ENCODE measurements around the gene IQGAP2. TPM values are rescaled to one million over a fixed set of nuclear protein-coding genes. Genes with fewer than 3 reads are reported as not detected.

The IQGAP2 gene
- total RNA-seq, 1 donor from 2014 or later: 8.8 TPM

GRCh38 chr5:76493190-76493837 is 90.2 kb downstream of the IQGAP2 start:
- intact Hi-C loops (cut with micrococcal nuclease): no loop called here
- CTCF ChIA-PET: no interaction called here
- no peak overlapping the region for H3K27ac Mint-ChIP-seq
- no peaks in the 10 kb centered on the region for H3K36me3 Mint-ChIP-seq (ENCODE audit: low read depth)
- no peaks in the 10 kb centered on the region for H3K4me1 Mint-ChIP-seq
- no peaks in the 10 kb centered on the region for H3K27me3 Mint-ChIP-seq
- H3K4me3 Mint-ChIP-seq: no peak overlapping the region
- ATAC-seq (ENCODE audit: low read depth) (no peak), DNase-seq (no peak)
- no peaks in the 10 kb centered on the region for H3K9me3 Mint-ChIP-seq
- TF ChIP-seq, protein P1, sequence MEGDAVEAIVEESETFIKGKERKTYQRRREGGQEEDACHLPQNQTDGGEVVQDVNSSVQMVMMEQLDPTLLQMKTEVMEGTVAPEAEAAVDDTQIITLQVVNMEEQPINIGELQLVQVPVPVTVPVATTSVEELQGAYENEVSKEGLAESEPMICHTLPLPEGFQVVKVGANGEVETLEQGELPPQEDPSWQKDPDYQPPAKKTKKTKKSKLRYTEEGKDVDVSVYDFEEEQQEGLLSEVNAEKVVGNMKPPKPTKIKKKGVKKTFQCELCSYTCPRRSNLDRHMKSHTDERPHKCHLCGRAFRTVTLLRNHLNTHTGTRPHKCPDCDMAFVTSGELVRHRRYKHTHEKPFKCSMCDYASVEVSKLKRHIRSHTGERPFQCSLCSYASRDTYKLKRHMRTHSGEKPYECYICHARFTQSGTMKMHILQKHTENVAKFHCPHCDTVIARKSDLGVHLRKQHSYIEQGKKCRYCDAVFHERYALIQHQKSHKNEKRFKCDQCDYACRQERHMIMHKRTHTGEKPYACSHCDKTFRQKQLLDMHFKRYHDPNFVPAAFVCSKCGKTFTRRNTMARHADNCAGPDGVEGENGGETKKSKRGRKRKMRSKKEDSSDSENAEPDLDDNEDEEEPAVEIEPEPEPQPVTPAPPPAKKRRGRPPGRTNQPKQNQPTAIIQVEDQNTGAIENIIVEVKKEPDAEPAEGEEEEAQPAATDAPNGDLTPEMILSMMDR (IDR thresholded peaks at IDR 0.05): no peak
- POLR2A ChIA-PET: no interaction called here

GRCh38 chr5:76494201-76494600 is 91.1 kb downstream of the IQGAP2 start:
- TF ChIP-seq, protein P1 (IDR thresholded peaks at IDR 0.05): no peak
- CTCF ChIA-PET: no interaction called here
- no peak for DNase-seq
- POLR2A ChIA-PET: no interaction called here
- no peaks in the 10 kb centered on the region for H3K36me3 Mint-ChIP-seq (ENCODE audit: low read depth)
- H3K9me3 Mint-ChIP-seq: no peaks in the 10 kb centered on the region
- intact Hi-C loops (cut with micrococcal nuclease): no loop called here
- H3K27me3 Mint-ChIP-seq: no peaks in the 10 kb centered on the region
- no peak for ATAC-seq (ENCODE audit: low read depth)
- no peak overlapping the region for H3K27ac Mint-ChIP-seq
- H3K4me3 Mint-ChIP-seq: no peak overlapping the region
- H3K4me1 Mint-ChIP-seq: no peaks in the 10 kb centered on the region

- Mint-ChIP-seq H3K4me3 (no peak overlapping the region), H3K27ac (no peak overlapping the region), H3K36me3 (ENCODE audit: low read depth) (no peaks in the 10 kb centered on the region), H3K9me3 (no peaks in the 10 kb centered on the region), H3K4me1 (no peaks in the 10 kb centered on the region), H3K27me3 (no peaks in the 10 kb centered on the region)
- DNase-seq (no peak), ATAC-seq (ENCODE audit: low read depth) (no peak)
- CTCF ChIA-PET: no interaction called here
- TF ChIP-seq, protein P1 (IDR thresholded peaks at IDR 0.05): no peak
- POLR2A ChIA-PET: no interaction called here
- intact Hi-C loops (cut with micrococcal nuclease): no loop called here
Observed at GRCh38 chr5:76495870-76496269, 92.8 kb downstream of the IQGAP2 start.

- no peak for ATAC-seq (ENCODE audit: low read depth)
- POLR2A ChIA-PET: no interaction called here
- TF ChIP-seq, protein P1 (IDR thresholded peaks at IDR 0.05): no peak
- intact Hi-C loops (cut with micrococcal nuclease): no loop called here
- Mint-ChIP-seq H3K4me1 (no peaks in the 10 kb centered on the region), H3K36me3 (ENCODE audit: low read depth) (no peaks in the 10 kb centered on the region), H3K9me3 (no peaks in the 10 kb centered on the region), H3K4me3 (no peak overlapping the region), H3K27me3 (no peaks in the 10 kb centered on the region), H3K27ac (no peak overlapping the region)
- CTCF ChIA-PET: no interaction called here
- DNase-seq: no peak
Observed at GRCh38 chr5:76497065-76497460, 94.0 kb downstream of the IQGAP2 start.

DNA sequence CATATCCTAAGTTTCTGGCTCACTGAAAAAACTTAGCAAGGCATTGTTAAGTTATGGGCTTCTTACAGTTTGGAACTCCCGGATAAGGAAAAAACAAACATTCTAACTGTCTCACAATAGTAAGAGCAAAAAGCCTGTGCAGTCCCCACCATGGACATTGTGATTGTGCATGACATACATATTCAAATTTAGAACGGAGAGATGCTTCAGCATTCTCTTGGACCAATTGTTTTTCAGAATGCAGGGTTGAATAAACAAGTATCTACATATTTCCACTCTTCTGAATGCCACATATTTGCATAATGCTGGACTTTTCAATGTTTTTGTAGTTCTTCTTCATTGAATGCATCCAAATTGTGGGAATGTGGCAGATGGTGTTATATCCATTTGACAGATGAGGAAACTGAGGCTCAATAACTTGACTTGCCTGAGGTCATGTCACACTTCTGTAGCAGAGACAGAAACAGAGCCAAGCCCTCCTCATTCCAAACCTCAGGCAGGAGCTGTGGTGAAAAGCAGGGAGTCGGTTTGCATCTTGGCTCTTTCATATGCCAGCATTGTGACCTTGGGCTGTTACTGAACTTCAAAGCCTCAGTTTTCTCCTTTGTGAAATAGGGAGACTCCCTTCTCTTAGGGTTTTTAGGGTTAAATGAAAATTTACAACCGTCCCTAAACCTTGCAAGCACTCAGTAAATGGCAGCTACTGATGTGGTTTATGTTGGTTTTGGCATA is 95.1 kb downstream of the IQGAP2 start:
- POLR2A ChIA-PET: no interaction called here
- no peak overlapping the region for H3K4me3 Mint-ChIP-seq

More for the DNA sequence above, 95.1 kb downstream of the IQGAP2 start:
- intact Hi-C loops (cut with micrococcal nuclease): no loop called here
- Mint-ChIP-seq H3K27me3 (no peaks in the 10 kb centered on the region), H3K36me3 (ENCODE audit: low read depth) (no peaks in the 10 kb centered on the region), H3K27ac (no peak overlapping the region), H3K4me1 (no peaks in the 10 kb centered on the region), H3K9me3 (no peaks in the 10 kb centered on the region)
- TF ChIP-seq, protein P1 (IDR thresholded peaks at IDR 0.05): no peak
- ATAC-seq (ENCODE audit: low read depth) (no peak), DNase-seq (no peak)
- CTCF ChIA-PET: no interaction called here

Data from activated B cell treated with CpG ODN at 0.5 μM for 24 hours (primary cell).